Body of pancreas (tissue), 4 donors: ENCODE measurements around the gene RPL35. TPM values are rescaled to one million over a fixed set of nuclear protein-coding genes. Genes with fewer than 3 reads are reported as not detected.

ENCODE experiments used
- ATAC-seq: fragments of 150-250 bp; one replicate; pipeline ENCODE4 v1.9.1; 2016
- DNase-seq, 4 donors: peaks; one replicate each; pipeline ENCODE4 v3.0.0-alpha.2; 2019
- H3K27ac ChIP-seq, 4 donors: fragments of 200-600 bp; sonication (generic); 1 replicate in 3 of 4; 2 replicates in 1 of 4; pipeline versions ENCODE4 v1.5.1 to v1.6.1; 2016 to 2019; ENCODE audit warnings: mild to moderate bottlenecking in 1 of 4, mixed read lengths in 1 of 4, moderate library complexity in 1 of 4
- H3K27me3 ChIP-seq, 2 donors: fragments of 200-600 bp; sonication (generic); one replicate each; pipeline ENCODE4 v1.6.0; 2016; ENCODE audit warnings: mild to moderate bottlenecking in 1 of 2
- H3K36me3 ChIP-seq, 2 donors: fragments of 200-600 bp; sonication (generic); replicated peaks in 1 of 2; 2 replicates each; pipeline ENCODE4 v1.5.1; 2016; ENCODE audit warnings: low read depth in 2 of 2; ENCODE audit not compliant: insufficient read depth in 1 of 2
- H3K4me1 ChIP-seq: fragments of 200-600 bp; sonication (generic); one replicate; pipeline ENCODE4 v1.6.0; 2016
- H3K4me3 ChIP-seq, 2 donors: fragments of 200-600 bp; sonication (generic); 1 replicate in 1 of 2; 2 replicates in 1 of 2; pipeline ENCODE4 v1.5.1; 2016 to 2019
- H3K9me3 ChIP-seq, 3 donors: fragments of 200-600 bp; sonication (generic); 1 replicate in 2 of 3; 2 replicates in 1 of 3; pipeline ENCODE4 v1.5.1; 2016
- CTCF ChIP-seq, 7 experiments: fragments of 450-650 bp in 4 of 7; fragments of 200-600 bp in 3 of 7; sonication (generic) in 3 of 7; IDR thresholded peaks; one replicate each; pipeline ENCODE4 v1.5.1; 2016 to 2019; ENCODE audit warnings: antibody characterized with exemption in 7 of 7
- POLR2A ChIP-seq, 3 donors: fragments of 450-650 bp; IDR thresholded peaks; one replicate each; pipeline ENCODE4 v1.6.1; 2016; ENCODE audit warnings: antibody characterized with exemption in 3 of 3, mild to moderate bottlenecking in 2 of 3
- WGBS, 2 donors: methylation state at CpG; one replicate each; pipeline ENCODE4 v1.1.5; 2017; 5-methylcytosine and 5-hydroxymethylcytosine counted together
- intact Hi-C: fragments of 100-400 bp; cut with DNase I; formaldehyde crosslinking; loops from one replicate; pipeline ENCODE4 v1.15.1; 2023
- small RNA-seq: library from RNA; depleted of rRNA; stranded (forward); fragments of <200 nt; gene quantifications from one replicate; pipeline ENCODE3, GENCODE V24; 2016
- total RNA-seq, 2 donors: library from RNA; depleted of rRNA; stranded (reverse); fragments of >200 nt; gene quantifications; one replicate each; pipeline ENCODE4 v1.1.0, GENCODE V29; 2016

RPL35 gene
- total RNA-seq, 2 donors from 2014 or later = 1,031 to 1,035 TPM

- Histone ChIP-seq H3K4me3 (no peak overlapping the region), H3K4me1 (peaks cover 6% of the 10 kb centered on the region), H3K36me3 (no peaks in the 10 kb centered on the region), H3K9me3 (no peaks in the 10 kb centered on the region), H3K27me3 (no peaks in the 10 kb centered on the region), H3K27ac (peak overlapping the region in 3 of 4 donors; percentile 0 to 64 (median 50))
- 61 to 72% methylated on average over 11 to 12 of the region's 12 CpGs for WGBS, 2 donors
- intact Hi-C loops = no loop called here
- TF ChIP-seq POLR2A (IDR thresholded peaks at IDR 0.05) = no peak
- no peak for TF ChIP-seq CTCF (IDR thresholded peaks at IDR 0.05)
- peak in 2 of 4 donors; percentile 39 to 58 for DNase-seq
- peak; percentile 80 for ATAC-seq
These were observed 50.9 kb downstream of the RPL35 start for GRCh38 chr9:124810663-124811355.

- TF ChIP-seq CTCF (IDR thresholded peaks at IDR 0.05) = no peak
- no peak for TF ChIP-seq POLR2A (IDR thresholded peaks at IDR 0.05)
- no peak overlapping the region for H3K4me3 ChIP-seq
- 93 to 94% methylated on average over 22 to 60 of the region's 60 CpGs for WGBS, 2 donors
- ATAC-seq (no peak), DNase-seq (no peak)
- no peaks in the 10 kb centered on the region for H3K36me3 ChIP-seq
- no peaks in the 10 kb centered on the region for H3K27me3 ChIP-seq
- H3K27ac ChIP-seq = no peak overlapping the region
- H3K4me1 ChIP-seq = peaks cover 6% of the 10 kb centered on the region
- H3K9me3 ChIP-seq = no peaks in the 10 kb centered on the region
- intact Hi-C loops = no loop called here
These were observed 51.8 kb downstream of the RPL35 start for GRCh38 chr9:124809741-124810500.

GRCh38 chr9:124809211-124809610, 52.5 kb downstream of the RPL35 start:
- WGBS, 2 donors = 93 to 95% methylated on average over 6 of the region's 6 CpGs
- no peak overlapping the region for H3K4me3 ChIP-seq
- no peaks in the 10 kb centered on the region for H3K9me3 ChIP-seq
- no peaks in the 10 kb centered on the region for H3K27me3 ChIP-seq
- TF ChIP-seq CTCF (IDR thresholded peaks at IDR 0.05) (no peak), POLR2A (IDR thresholded peaks at IDR 0.05) (no peak)
- ATAC-seq = no peak
- no peak for DNase-seq
- intact Hi-C loops = no loop called here
- no peaks in the 10 kb centered on the region for H3K36me3 ChIP-seq
- H3K27ac ChIP-seq = no peak overlapping the region
- H3K4me1 ChIP-seq = peaks cover 6% of the 10 kb centered on the region

GRCh38 chr9:124808246-124808956, 53.4 kb downstream of the RPL35 start:
- H3K36me3 ChIP-seq = no peaks in the 10 kb centered on the region
- H3K4me1 ChIP-seq = peaks cover 6% of the 10 kb centered on the region
- H3K9me3 ChIP-seq = no peaks in the 10 kb centered on the region
- no peaks in the 10 kb centered on the region for H3K27me3 ChIP-seq
- no peak overlapping the region for H3K27ac ChIP-seq
- TF ChIP-seq CTCF (IDR thresholded peaks at IDR 0.05) = no peak
- no peak for TF ChIP-seq POLR2A (IDR thresholded peaks at IDR 0.05)
- intact Hi-C loops = no loop called here
- ATAC-seq = no peak
- 87 to 89% methylated on average over 12 of the region's 12 CpGs for WGBS, 2 donors
- DNase-seq = no peak
- no peak overlapping the region for H3K4me3 ChIP-seq

Small RNA genes lying within 50 kb of the gene (small RNA-seq; reads per million reads assigned to genes)
- not detected for gene RNU4-82P

Other genes with a start within 250 kb of the RPL35 start
- gene NR6A1, start 90.6 kb downstream of the RPL35 start, total RNA-seq = 1 to 10 TPM; 3.3 to 3.9 TPM
- 1 to 10 TPM; 4.4 to 5.3 TPM for gene OLFML2A, start 84.8 kb downstream of the RPL35 start, total RNA-seq
- gene WDR38, start 8.5 kb downstream of the RPL35 start, total RNA-seq = under 1 TPM in 1 of 2 donors, not detected in 1; 0.78 TPM
- 10 to 100 TPM; 14.5 to 21.8 TPM for gene ARPC5L, start 173 bp upstream of the RPL35 start, total RNA-seq
- gene GOLGA1, start 79.1 kb upstream of the RPL35 start, total RNA-seq = 10 to 100 TPM; 14.5 to 32.6 TPM